GM06990 (cell line): ENCODE data around the gene RAB31.
A peak's percentile ranks its signal among the peaks of the same experiment; 100 is the strongest.

Experiments
- DNase-seq: peaks from one replicate; pipeline ENCODE4 v3.0.0-alpha.2; 2011; ENCODE audit not compliant: insufficient read length; ENCODE audit errors: extremely low read depth
- H3K27me3 ChIP-seq: replicated peaks from 2 replicates; pipeline ENCODE4 v1.6.0; 2011; ENCODE audit warnings: low read length; ENCODE audit not compliant: control insufficient read depth, insufficient read depth
- H3K36me3 ChIP-seq: 2 replicates; pipeline ENCODE4 v1.5.1; 2011; ENCODE audit warnings: low read length; ENCODE audit not compliant: control insufficient read depth, insufficient read depth
- H3K4me3 ChIP-seq: replicated peaks from 2 replicates; pipeline ENCODE4 v1.5.1; 2011; ENCODE audit warnings: low read depth, mild to moderate bottlenecking, control low read depth, low read length
- TF ChIP-seq, protein P1 (sequence below): IDR thresholded peaks from 2 replicates; pipeline ENCODE4 v1.5.1; 2011; ENCODE audit warnings: low read length, control low read depth, mild to moderate bottlenecking, inconsistent platforms; ENCODE audit not compliant: insufficient read depth, poor library complexity, severe bottlenecking

Gene RAB31, protein sequence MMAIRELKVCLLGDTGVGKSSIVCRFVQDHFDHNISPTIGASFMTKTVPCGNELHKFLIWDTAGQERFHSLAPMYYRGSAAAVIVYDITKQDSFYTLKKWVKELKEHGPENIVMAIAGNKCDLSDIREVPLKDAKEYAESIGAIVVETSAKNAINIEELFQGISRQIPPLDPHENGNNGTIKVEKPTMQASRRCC

DNA sequence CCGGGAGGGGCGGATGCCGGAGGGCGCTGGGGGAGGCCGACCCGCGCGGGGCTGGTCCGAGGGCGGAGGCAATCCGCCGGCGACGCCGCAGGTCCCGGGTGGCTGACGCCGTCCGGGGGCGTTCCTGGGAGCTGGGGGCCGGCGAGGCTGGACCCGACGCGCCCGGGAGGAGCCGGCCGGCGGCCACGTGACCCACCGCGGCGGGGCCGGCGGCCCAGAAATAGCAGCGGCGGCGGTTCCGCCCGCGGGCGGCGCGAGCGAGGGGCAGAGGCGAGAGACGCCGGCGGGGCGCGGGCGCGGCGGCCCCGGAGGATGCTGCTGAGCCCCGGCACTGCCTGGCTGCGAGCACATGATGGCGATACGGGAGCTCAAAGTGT, at the start of gene RAB31:
Gene RAB31 (plus strand): TSS at position 245 of the 377 bp plus-strand sequence. CDS start 105 bp downstream, at position 350.
- Histone ChIP-seq H3K4me3 (peak within 1 kb of the TSS; percentile 86), H3K27me3 (no peaks in the 10 kb centered on the region), H3K36me3 (no peaks in the 10 kb centered on the region)
- TF ChIP-seq, protein P1, sequence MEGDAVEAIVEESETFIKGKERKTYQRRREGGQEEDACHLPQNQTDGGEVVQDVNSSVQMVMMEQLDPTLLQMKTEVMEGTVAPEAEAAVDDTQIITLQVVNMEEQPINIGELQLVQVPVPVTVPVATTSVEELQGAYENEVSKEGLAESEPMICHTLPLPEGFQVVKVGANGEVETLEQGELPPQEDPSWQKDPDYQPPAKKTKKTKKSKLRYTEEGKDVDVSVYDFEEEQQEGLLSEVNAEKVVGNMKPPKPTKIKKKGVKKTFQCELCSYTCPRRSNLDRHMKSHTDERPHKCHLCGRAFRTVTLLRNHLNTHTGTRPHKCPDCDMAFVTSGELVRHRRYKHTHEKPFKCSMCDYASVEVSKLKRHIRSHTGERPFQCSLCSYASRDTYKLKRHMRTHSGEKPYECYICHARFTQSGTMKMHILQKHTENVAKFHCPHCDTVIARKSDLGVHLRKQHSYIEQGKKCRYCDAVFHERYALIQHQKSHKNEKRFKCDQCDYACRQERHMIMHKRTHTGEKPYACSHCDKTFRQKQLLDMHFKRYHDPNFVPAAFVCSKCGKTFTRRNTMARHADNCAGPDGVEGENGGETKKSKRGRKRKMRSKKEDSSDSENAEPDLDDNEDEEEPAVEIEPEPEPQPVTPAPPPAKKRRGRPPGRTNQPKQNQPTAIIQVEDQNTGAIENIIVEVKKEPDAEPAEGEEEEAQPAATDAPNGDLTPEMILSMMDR, result no peak
- DNase-seq, result peak; percentile 83

DNA sequence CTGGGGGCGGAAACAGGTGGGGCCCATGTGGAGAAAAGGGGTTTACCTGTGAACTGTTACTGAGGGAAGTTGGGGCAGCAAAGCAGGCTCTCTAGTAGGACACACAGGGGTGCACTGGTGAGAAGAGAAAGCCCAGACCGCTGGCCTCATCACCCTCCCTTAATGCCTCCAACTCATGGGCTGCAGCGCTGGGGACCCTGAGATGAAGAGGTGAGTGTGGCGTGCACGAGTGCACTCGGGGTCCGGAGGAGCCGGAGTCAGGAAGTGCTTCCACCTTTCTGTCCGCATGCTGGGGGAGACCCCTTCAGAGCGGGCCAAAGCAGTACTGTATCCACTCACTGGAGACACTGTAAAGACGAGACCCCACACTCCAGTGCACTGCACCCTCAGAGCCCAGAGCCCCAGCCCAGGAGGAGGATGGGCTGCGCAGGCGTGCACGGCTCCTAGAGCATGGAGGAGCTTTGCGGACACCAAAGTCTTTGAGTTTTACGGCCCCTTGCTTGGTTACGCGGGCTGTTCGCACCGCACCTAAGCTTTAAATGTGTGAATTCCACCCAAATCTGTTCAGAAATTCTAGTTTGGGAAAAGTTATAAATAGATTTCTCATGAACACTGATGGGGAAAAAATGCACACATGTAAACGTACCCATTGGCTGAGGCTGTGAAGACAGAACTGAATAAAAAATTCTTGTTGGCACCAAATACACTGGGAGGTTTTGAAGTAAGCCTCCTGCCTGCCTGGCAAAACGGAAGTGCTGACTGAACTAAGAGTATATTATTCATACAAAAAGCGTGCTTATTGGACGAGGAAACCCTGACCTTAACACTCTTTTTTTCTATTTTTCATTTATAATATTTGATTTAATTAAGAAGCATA, 48.4 kb upstream of the RAB31 start:
- Histone ChIP-seq H3K36me3 (no peaks in the 10 kb centered on the region), H3K27me3 (no peaks in the 10 kb centered on the region), H3K4me3 (no peak overlapping the region)
- DNase-seq, result no peak
- TF ChIP-seq, protein P1, result no peak

DNA sequence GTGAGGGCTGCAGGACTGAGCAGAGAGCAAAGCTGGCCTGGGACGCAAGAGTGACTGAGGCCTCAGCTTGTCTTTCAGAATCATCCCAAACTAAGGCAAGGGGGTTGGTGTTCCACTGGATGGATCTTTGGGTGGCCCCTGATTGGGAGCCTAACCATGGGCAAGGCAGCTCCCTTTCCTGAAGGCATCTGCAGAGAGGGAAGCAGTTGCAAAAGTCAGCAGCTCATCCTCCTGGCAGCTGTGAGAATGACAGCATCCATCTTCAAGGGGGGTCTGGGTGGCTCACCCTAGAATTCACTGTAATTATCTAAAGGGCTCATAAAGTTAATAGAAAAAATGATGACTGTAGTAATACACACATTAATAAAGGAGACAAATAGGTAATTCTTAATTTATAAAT, 46.5 kb upstream of the RAB31 start:
- Histone ChIP-seq H3K27me3 (no peaks in the 10 kb centered on the region), H3K4me3 (no peak overlapping the region), H3K36me3 (no peaks in the 10 kb centered on the region)
- TF ChIP-seq, protein P1, result peak; percentile 24
- DNase-seq, result no peak

DNA sequence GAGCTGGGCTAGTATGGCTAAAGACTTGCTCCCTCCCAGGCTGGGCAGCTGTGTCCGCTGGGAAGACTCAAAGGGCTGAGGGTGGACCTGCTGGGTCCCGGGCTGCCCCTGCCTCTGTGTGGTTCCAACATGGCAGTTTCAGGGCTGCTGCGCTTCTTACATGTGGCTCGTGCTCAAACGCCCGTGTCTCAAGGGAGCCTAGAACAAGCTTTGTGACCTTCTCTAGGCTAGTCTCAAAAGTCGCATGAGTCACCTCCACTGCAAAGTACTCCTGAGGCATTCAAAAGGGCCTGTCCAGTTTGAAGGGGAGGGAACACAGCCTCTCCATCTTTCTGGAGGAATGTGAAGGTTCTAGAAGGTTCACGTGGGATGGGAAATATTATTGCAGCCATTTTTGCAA, 44.7 kb upstream of the RAB31 start:
- no peaks in the 10 kb centered on the region for H3K36me3 ChIP-seq
- no peak for DNase-seq
- TF ChIP-seq, protein P1, result no peak
- no peak overlapping the region for H3K4me3 ChIP-seq
- H3K27me3 ChIP-seq, result no peaks in the 10 kb centered on the region

DNA sequence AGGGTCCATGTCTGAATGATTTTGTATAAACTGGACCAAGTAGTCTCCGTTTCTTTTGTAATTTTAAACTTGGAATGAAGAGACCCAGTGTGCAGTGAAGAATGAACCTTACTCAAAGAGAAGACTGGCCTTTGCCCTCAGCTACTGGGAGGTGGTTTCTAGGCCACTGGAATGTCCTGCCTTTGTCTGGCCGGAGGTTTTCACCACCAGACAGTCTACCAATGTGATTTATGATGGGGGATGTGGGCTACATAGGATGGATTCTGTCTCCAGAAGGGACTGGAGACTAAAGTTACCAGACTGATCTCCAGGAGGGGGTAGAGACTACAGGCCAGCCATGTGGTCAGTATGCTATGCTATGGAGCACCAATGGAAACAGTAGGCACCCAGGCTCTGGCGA, 42.8 kb upstream of the RAB31 start:
- TF ChIP-seq, protein P1, result no peak

More for the DNA sequence above, 42.8 kb upstream of the RAB31 start:
- Histone ChIP-seq H3K4me3 (no peak overlapping the region), H3K36me3 (no peaks in the 10 kb centered on the region), H3K27me3 (no peaks in the 10 kb centered on the region)
- DNase-seq, result no peak
